Choroid plexus epithelial cell (primary cell): ENCODE results near the gene L2HGDH.
A peak's percentile ranks its signal among the peaks of the same experiment; 100 is the strongest.

ENCODE experiments used
- DNase-seq: peaks from one replicate; pipeline ENCODE4 v3.0.0-alpha.2; 2010; ENCODE audit warnings: low read depth
- H3K4me3 ChIP-seq: 2 replicates; pipeline ENCODE4 v1.5.1; 2011; ENCODE audit warnings: low read depth, mild to moderate bottlenecking, control low read depth, low read length, moderate library complexity
- CTCF ChIP-seq: conservative IDR thresholded peaks from 2 replicates; pipeline ENCODE4 v1.5.1; 2011; ENCODE audit warnings: low read depth, mild to moderate bottlenecking, control low read depth, inconsistent platforms, low read length, moderate library complexity

The L2HGDH gene

GRCh38 chr14:50312734-50313054 lies 665 bp upstream of the L2HGDH start:
- peak; percentile 59 for DNase-seq
- H3K4me3 ChIP-seq, result peak overlapping the region; percentile 95
- TF ChIP-seq CTCF, result peak; percentile 20

GRCh38 chr14:50311337-50311971 lies 575 bp downstream of the L2HGDH start:
- DNase-seq, result peak; percentile 29
- peak; percentile 43 for TF ChIP-seq CTCF
- peak overlapping the region; percentile 95 for H3K4me3 ChIP-seq

- TF ChIP-seq CTCF, result no peak
- no peak for DNase-seq
- H3K4me3 ChIP-seq, result no peak overlapping the region
Observed at GRCh38 chr14:50310445-50310844, 1.6 kb downstream of the L2HGDH start.

- H3K4me3 ChIP-seq, result no peak overlapping the region
- DNase-seq, result no peak
- TF ChIP-seq CTCF, result no peak
Observed at GRCh38 chr14:50308363-50308915, 3.6 kb downstream of the L2HGDH start.

GRCh38 chr14:50303744-50304471 lies 8.1 kb downstream of the L2HGDH start:
- DNase-seq, result peak; percentile 49
- no peak overlapping the region for H3K4me3 ChIP-seq
- no peak for TF ChIP-seq CTCF

- no peak overlapping the region for H3K4me3 ChIP-seq
- DNase-seq, result no peak
- no peak for TF ChIP-seq CTCF
Observed at GRCh38 chr14:50301914-50302313, 10.1 kb downstream of the L2HGDH start.

GRCh38 chr14:50299585-50299984 lies 12.4 kb downstream of the L2HGDH start:
- TF ChIP-seq CTCF, result no peak
- no peak for DNase-seq
- no peak overlapping the region for H3K4me3 ChIP-seq
